DND-41 (cell line): ENCODE results near the gene FRG2C.
A peak's percentile ranks its signal among the peaks of the same experiment; 100 is the strongest.
"Not testable (repeated sequence)": the region's sequence is repeated elsewhere in the genome, so short reads cannot be mapped to it uniquely, and the experiment has no call there.

Experiments used
- ATAC-seq: fragments of 200-7000 bp; cut with Tn5 transposase; 3 replicates; pipeline ENCODE4 v1.9.1; 2021; ENCODE audit warnings: low read depth; ENCODE audit not compliant: insufficient read depth
- DNase-seq: peaks from one replicate; pipeline ENCODE4 v3.0.0-alpha.2; 2020
- H2AFZ ChIP-seq: 2 replicates; pipeline ENCODE4 v1.6.0; 2012; ENCODE audit warnings: low read depth, low read length
- H3K27ac ChIP-seq: 2 replicates; pipeline ENCODE4 v1.5.1; 2012; ENCODE audit warnings: low read length, inconsistent platforms
- H3K27me3 ChIP-seq: fragments of 200-600 bp; sonication (generic); 2 replicates; pipeline ENCODE4 v1.6.0; 2012; ENCODE audit warnings: low read length, mild to moderate bottlenecking, inconsistent platforms; ENCODE audit not compliant: insufficient read depth, poor library complexity
- H3K36me3 ChIP-seq: 2 replicates; pipeline ENCODE4 v1.5.1; 2012; ENCODE audit warnings: low read length, inconsistent platforms; ENCODE audit not compliant: insufficient read depth
- H3K4me1 ChIP-seq: 2 replicates; pipeline ENCODE4 v1.5.1; 2012; ENCODE audit warnings: mild to moderate bottlenecking, low read length; ENCODE audit not compliant: insufficient read depth
- H3K4me2 ChIP-seq: 2 replicates; pipeline ENCODE4 v1.6.0; 2012; ENCODE audit warnings: mild to moderate bottlenecking, moderate library complexity, low read length, inconsistent platforms; ENCODE audit not compliant: insufficient read depth
- H3K4me3 ChIP-seq, 2 experiments: fragments of 200-600 bp in 1 of 2; shearing (Covaris generic) in 1 of 2; 2 replicates each; pipeline ENCODE4 v1.5.1; 2012 to 2016; ENCODE audit warnings: inconsistent platforms in 2 of 2, low read length in 2 of 2, mild to moderate bottlenecking in 2 of 2, low read depth in 1 of 2, moderate library complexity in 1 of 2
- H3K79me2 ChIP-seq: 2 replicates; pipeline ENCODE4 v1.6.0; 2012; ENCODE audit warnings: low read length, inconsistent platforms; ENCODE audit not compliant: insufficient read depth
- H3K9ac ChIP-seq: 2 replicates; pipeline ENCODE4 v1.6.0; 2012; ENCODE audit warnings: low read depth, mild to moderate bottlenecking, inconsistent platforms, low read length, moderate library complexity
- H3K9me3 ChIP-seq: 2 replicates; pipeline ENCODE4 v1.5.1; 2012; ENCODE audit warnings: low read length, moderate library complexity, mild to moderate bottlenecking, inconsistent platforms; ENCODE audit not compliant: insufficient read depth, severe bottlenecking
- H4K20me1 ChIP-seq: 2 replicates; pipeline ENCODE4 v1.6.0; 2012; ENCODE audit warnings: low read length; ENCODE audit not compliant: insufficient read depth
- EZH2 ChIP-seq: IDR thresholded peaks from 3 replicates; pipeline ENCODE4 v1.6.1; 2012; ENCODE audit warnings: borderline replicate concordance, low read depth, mild to moderate bottlenecking, moderate library complexity, low read length, inconsistent platforms; ENCODE audit not compliant: severe bottlenecking
- TF ChIP-seq, protein P1 (sequence below): IDR thresholded peaks from 2 replicates; pipeline ENCODE4 v1.5.1; 2012; ENCODE audit warnings: borderline replicate concordance, low read length, moderate library complexity, mild to moderate bottlenecking; ENCODE audit not compliant: poor library complexity, severe bottlenecking; ENCODE audit errors: extremely low read depth

Gene FRG2C

DNA sequence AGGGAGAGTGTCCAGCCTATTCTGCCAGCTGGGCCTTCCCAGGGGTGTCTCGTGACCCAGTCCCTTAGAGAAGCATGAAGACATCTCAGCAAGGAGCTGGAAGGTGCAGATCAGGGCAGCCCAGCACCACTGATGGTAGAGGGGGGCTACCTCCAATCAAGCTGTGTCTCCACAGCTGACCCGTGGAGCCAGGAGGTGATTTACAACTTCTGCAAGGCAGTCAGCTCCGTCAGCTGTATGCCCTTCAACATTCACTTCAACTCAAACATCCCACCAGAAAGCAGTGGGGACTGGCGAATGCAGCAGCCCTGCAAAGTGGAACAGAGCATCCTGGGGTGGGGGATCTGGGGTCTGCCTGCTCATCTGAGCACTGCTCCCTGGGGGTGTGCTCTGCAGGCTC lies 32.6 kb upstream of the FRG2C start:
- Histone ChIP-seq H3K27ac (no peak overlapping the region), H4K20me1 (no peaks in the 10 kb centered on the region), H3K9me3 (no peaks in the 10 kb centered on the region), H3K9ac (no peak overlapping the region), H3K4me1 (no peaks in the 10 kb centered on the region), H3K27me3 (no peaks in the 10 kb centered on the region), H2AFZ (no peak overlapping the region), H3K4me3 (no peak overlapping the region), H3K4me2 (no peak overlapping the region), H3K36me3 (no peaks in the 10 kb centered on the region), H3K79me2 (no peaks in the 10 kb centered on the region)
- no peak for ATAC-seq
- TF ChIP-seq, protein P1, sequence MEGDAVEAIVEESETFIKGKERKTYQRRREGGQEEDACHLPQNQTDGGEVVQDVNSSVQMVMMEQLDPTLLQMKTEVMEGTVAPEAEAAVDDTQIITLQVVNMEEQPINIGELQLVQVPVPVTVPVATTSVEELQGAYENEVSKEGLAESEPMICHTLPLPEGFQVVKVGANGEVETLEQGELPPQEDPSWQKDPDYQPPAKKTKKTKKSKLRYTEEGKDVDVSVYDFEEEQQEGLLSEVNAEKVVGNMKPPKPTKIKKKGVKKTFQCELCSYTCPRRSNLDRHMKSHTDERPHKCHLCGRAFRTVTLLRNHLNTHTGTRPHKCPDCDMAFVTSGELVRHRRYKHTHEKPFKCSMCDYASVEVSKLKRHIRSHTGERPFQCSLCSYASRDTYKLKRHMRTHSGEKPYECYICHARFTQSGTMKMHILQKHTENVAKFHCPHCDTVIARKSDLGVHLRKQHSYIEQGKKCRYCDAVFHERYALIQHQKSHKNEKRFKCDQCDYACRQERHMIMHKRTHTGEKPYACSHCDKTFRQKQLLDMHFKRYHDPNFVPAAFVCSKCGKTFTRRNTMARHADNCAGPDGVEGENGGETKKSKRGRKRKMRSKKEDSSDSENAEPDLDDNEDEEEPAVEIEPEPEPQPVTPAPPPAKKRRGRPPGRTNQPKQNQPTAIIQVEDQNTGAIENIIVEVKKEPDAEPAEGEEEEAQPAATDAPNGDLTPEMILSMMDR, result no peak
- TF ChIP-seq EZH2, result no peak
- DNase-seq, result no peak

- H3K9ac ChIP-seq, H3K79me2 ChIP-seq, H3K27ac ChIP-seq, H4K20me1 ChIP-seq, H3K27me3 ChIP-seq, ATAC-seq, H3K4me2 ChIP-seq, H3K4me1 ChIP-seq, DNase-seq, H3K4me3 ChIP-seq, H2AFZ ChIP-seq, H3K36me3 ChIP-seq, H3K9me3 ChIP-seq: not testable (repeated sequence)
Measured at GRCh38 chr3:75638947-75639346, 25.2 kb upstream of the FRG2C start.

- not testable (repeated sequence) for DNase-seq, ATAC-seq, H3K36me3 ChIP-seq, H3K4me1 ChIP-seq, H3K9me3 ChIP-seq, H3K9ac ChIP-seq, H3K27me3 ChIP-seq, H3K4me3 ChIP-seq, H3K4me2 ChIP-seq, H2AFZ ChIP-seq, H3K27ac ChIP-seq, H4K20me1 ChIP-seq, H3K79me2 ChIP-seq
Measured at GRCh38 chr3:75641107-75641517, 23.0 kb upstream of the FRG2C start.

GRCh38 chr3:75643031-75643800 lies 20.9 kb upstream of the FRG2C start:
- H2AFZ ChIP-seq, H3K36me3 ChIP-seq, H4K20me1 ChIP-seq, H3K27ac ChIP-seq, H3K4me2 ChIP-seq, H3K4me1 ChIP-seq, H3K9me3 ChIP-seq, H3K9ac ChIP-seq, ATAC-seq, H3K27me3 ChIP-seq, H3K79me2 ChIP-seq, H3K4me3 ChIP-seq: not testable (repeated sequence)
- DNase-seq, result peak; percentile 21
- TF ChIP-seq, protein P1, result peak; percentile 55

- not testable (repeated sequence) for H3K4me3 ChIP-seq
Measured at GRCh38 chr3:75645548-75645947, 18.6 kb upstream of the FRG2C start.

More at GRCh38 chr3:75645548-75645947, 18.6 kb upstream of the FRG2C start:
- not testable (repeated sequence) for H3K9ac ChIP-seq, H3K4me2 ChIP-seq, H3K27me3 ChIP-seq, H3K27ac ChIP-seq, H4K20me1 ChIP-seq, H3K4me1 ChIP-seq, H3K36me3 ChIP-seq, H2AFZ ChIP-seq, H3K79me2 ChIP-seq, H3K9me3 ChIP-seq, DNase-seq, ATAC-seq
